Mesendoderm (in vitro differentiated cells): ENCODE measurements around the gene SYCP1.

ENCODE experiments used
- DNase-seq: peaks from one replicate; pipeline ENCODE4 v3.0.0; 2013
- H2AK5ac ChIP-seq: 2 replicates; pipeline ENCODE4 v1.6.1; 2013; ENCODE audit warnings: low read length, inconsistent platforms
- H2BK120ac ChIP-seq: 2 replicates; pipeline ENCODE4 v1.6.1; 2013; ENCODE audit warnings: low read depth, mild to moderate bottlenecking, low read length, moderate library complexity, mixed read lengths
- H2BK15ac ChIP-seq: replicated peaks from 2 replicates; pipeline ENCODE4 v1.6.1; 2013; ENCODE audit warnings: low read depth, mild to moderate bottlenecking, moderate library complexity
- H2BK5ac ChIP-seq: 2 replicates; pipeline ENCODE4 v1.6.1; 2013; ENCODE audit warnings: low read length, inconsistent platforms
- H3K18ac ChIP-seq: 2 replicates; pipeline ENCODE4 v1.6.1; 2013; ENCODE audit warnings: mild to moderate bottlenecking, low read length, mixed read lengths
- H3K23ac ChIP-seq: one replicate; pipeline ENCODE4 v1.6.1; 2013; ENCODE audit warnings: low read length
- H3K27ac ChIP-seq: 2 replicates; pipeline ENCODE4 v1.5.1; 2013; ENCODE audit warnings: low read depth, mild to moderate bottlenecking, inconsistent platforms, low read length, moderate library complexity
- H3K27me3 ChIP-seq: 2 replicates; pipeline ENCODE4 v1.6.1; 2013; ENCODE audit warnings: low read length, control low read depth, mild to moderate bottlenecking, inconsistent platforms; ENCODE audit not compliant: insufficient read depth, poor library complexity
- H3K36me3 ChIP-seq: 2 replicates; pipeline ENCODE4 v1.6.1; 2013; ENCODE audit warnings: low read length, inconsistent platforms; ENCODE audit not compliant: control insufficient read depth, insufficient read depth
- H3K4ac ChIP-seq: one replicate; pipeline ENCODE4 v1.6.1; 2013; ENCODE audit warnings: low read depth, mild to moderate bottlenecking, low read length, moderate library complexity
- H3K4me1 ChIP-seq: 2 replicates; pipeline ENCODE4 v1.6.1; 2013; ENCODE audit warnings: low read depth, low read length, inconsistent platforms; ENCODE audit not compliant: control insufficient read depth
- H3K4me2 ChIP-seq: 2 replicates; pipeline ENCODE4 v1.6.1; 2013; ENCODE audit warnings: low read length
- H3K4me3 ChIP-seq: 2 replicates; pipeline ENCODE4 v1.5.1; 2013; ENCODE audit warnings: mild to moderate bottlenecking, low read length
- H3K56ac ChIP-seq: one replicate; pipeline ENCODE4 v1.6.1; 2013; ENCODE audit warnings: low read length
- H3K79me1 ChIP-seq: 2 replicates; pipeline ENCODE4 v1.6.1; 2013; ENCODE audit warnings: low read length, inconsistent platforms
- H3K79me2 ChIP-seq: 2 replicates; pipeline ENCODE4 v1.6.1; 2013; ENCODE audit warnings: mild to moderate bottlenecking, low read length; ENCODE audit not compliant: control insufficient read depth, insufficient read depth
- H3K9ac ChIP-seq: 2 replicates; pipeline ENCODE4 v1.6.1; 2013; ENCODE audit warnings: low read length, inconsistent platforms
- H4K5ac ChIP-seq: one replicate; pipeline ENCODE4 v1.6.1; 2013; ENCODE audit warnings: low read length
- H4K8ac ChIP-seq: one replicate; pipeline ENCODE4 v1.6.1; 2013; ENCODE audit warnings: low read depth, mild to moderate bottlenecking, control low read depth, low read length, moderate library complexity
- WGBS: extraction: QIAGEN DNeasy Blood & Tissue Kit; methylation state at CpG from one replicate; pipeline ENCODE4 v1.1.7; 2013; ENCODE audit warnings: low lambda C conversion rate, missing lambda C conversion rate; ENCODE audit not compliant: insufficient coverage; ENCODE audit errors: extremely low coverage; 5-methylcytosine and 5-hydroxymethylcytosine counted together

SYCP1 gene

GRCh38 chr1:114926607-114927006, 71.9 kb downstream of the SYCP1 start:
- no peak overlapping the region for H2AK5ac ChIP-seq
- no peak overlapping the region for H3K4me3 ChIP-seq
- no peak overlapping the region for H3K4me2 ChIP-seq
- no peak overlapping the region for H2BK120ac ChIP-seq
- no peak overlapping the region for H4K8ac ChIP-seq
- no peak overlapping the region for H3K56ac ChIP-seq
- H2BK5ac ChIP-seq = no peak overlapping the region
- H3K18ac ChIP-seq = no peak overlapping the region
- DNase-seq = no peak
- no peak overlapping the region for H3K9ac ChIP-seq
- H3K23ac ChIP-seq = no peak overlapping the region
- H3K36me3 ChIP-seq = no peaks in the 10 kb centered on the region
- no peaks in the 10 kb centered on the region for H3K4me1 ChIP-seq
- no peaks in the 10 kb centered on the region for H3K79me2 ChIP-seq
- H3K27me3 ChIP-seq = no peaks in the 10 kb centered on the region
- no peak overlapping the region for H3K27ac ChIP-seq
- no peak overlapping the region for H4K5ac ChIP-seq
- no peak overlapping the region for H3K4ac ChIP-seq
- no peak overlapping the region for H2BK15ac ChIP-seq
- H3K79me1 ChIP-seq = no peaks in the 10 kb centered on the region

- H3K4me3 ChIP-seq = no peak overlapping the region
- no peak overlapping the region for H3K18ac ChIP-seq
- no peak overlapping the region for H3K9ac ChIP-seq
- no peak overlapping the region for H3K27ac ChIP-seq
- WGBS = no CpG with 5 or more reads among the region's 1 CpG
- no peak overlapping the region for H3K23ac ChIP-seq
- H2BK120ac ChIP-seq = no peak overlapping the region
- no peak overlapping the region for H4K5ac ChIP-seq
- no peak overlapping the region for H2BK5ac ChIP-seq
- DNase-seq = no peak
- no peaks in the 10 kb centered on the region for H3K4me1 ChIP-seq
- H3K27me3 ChIP-seq = no peaks in the 10 kb centered on the region
- no peak overlapping the region for H3K4me2 ChIP-seq
- no peak overlapping the region for H4K8ac ChIP-seq
- no peaks in the 10 kb centered on the region for H3K36me3 ChIP-seq
- H2BK15ac ChIP-seq = no peak overlapping the region
- H3K56ac ChIP-seq = no peak overlapping the region
- H2AK5ac ChIP-seq = no peak overlapping the region
- H3K4ac ChIP-seq = no peak overlapping the region
- H3K79me1 ChIP-seq = no peaks in the 10 kb centered on the region
- no peaks in the 10 kb centered on the region for H3K79me2 ChIP-seq
Measured at GRCh38 chr1:114927401-114927800, 72.7 kb downstream of the SYCP1 start.

- no peak overlapping the region for H2BK15ac ChIP-seq
- H3K36me3 ChIP-seq = no peaks in the 10 kb centered on the region
- H4K8ac ChIP-seq = no peak overlapping the region
- no peak overlapping the region for H3K18ac ChIP-seq
- no peak overlapping the region for H2BK120ac ChIP-seq
- H2AK5ac ChIP-seq = no peak overlapping the region
- no peak overlapping the region for H3K4ac ChIP-seq
- no peak overlapping the region for H3K23ac ChIP-seq
- no peaks in the 10 kb centered on the region for H3K4me1 ChIP-seq
- H3K27me3 ChIP-seq = no peaks in the 10 kb centered on the region
- H3K79me2 ChIP-seq = no peaks in the 10 kb centered on the region
- no peak overlapping the region for H4K5ac ChIP-seq
- no peak overlapping the region for H3K9ac ChIP-seq
- DNase-seq = peak; percentile 86
- H3K27ac ChIP-seq = no peak overlapping the region
- no peak overlapping the region for H3K4me3 ChIP-seq
- H3K56ac ChIP-seq = no peak overlapping the region
- H3K4me2 ChIP-seq = no peak overlapping the region
- no peak overlapping the region for H2BK5ac ChIP-seq
- WGBS = no CpG with 5 or more reads among the region's 1 CpG
- H3K79me1 ChIP-seq = no peaks in the 10 kb centered on the region
Measured at GRCh38 chr1:114956570-114956969, 101.9 kb downstream of the SYCP1 start.

GRCh38 chr1:114959423-114959822, 104.8 kb downstream of the SYCP1 start:
- Histone ChIP-seq H2BK120ac (no peak overlapping the region), H3K4me3 (no peak overlapping the region), H2AK5ac (no peak overlapping the region), H4K5ac (no peak overlapping the region), H3K56ac (no peak overlapping the region), H2BK15ac (no peak overlapping the region), H3K4me2 (no peak overlapping the region), H4K8ac (no peak overlapping the region), H3K79me1 (no peaks in the 10 kb centered on the region), H3K18ac (no peak overlapping the region), H3K36me3 (no peaks in the 10 kb centered on the region), H3K4me1 (no peaks in the 10 kb centered on the region), H3K23ac (no peak overlapping the region), H3K9ac (no peak overlapping the region), H2BK5ac (no peak overlapping the region), H3K27ac (no peak overlapping the region), H3K79me2 (no peaks in the 10 kb centered on the region), H3K4ac (no peak overlapping the region), H3K27me3 (no peaks in the 10 kb centered on the region)
- DNase-seq = no peak

- Histone ChIP-seq H2AK5ac (no peak overlapping the region), H3K4me3 (no peak overlapping the region), H3K36me3 (no peaks in the 10 kb centered on the region), H3K79me2 (no peaks in the 10 kb centered on the region), H3K23ac (no peak overlapping the region), H2BK120ac (no peak overlapping the region), H3K27ac (no peak overlapping the region), H3K18ac (no peak overlapping the region), H2BK5ac (no peak overlapping the region), H2BK15ac (no peak overlapping the region), H3K4me2 (no peak overlapping the region), H4K8ac (no peak overlapping the region), H3K79me1 (no peaks in the 10 kb centered on the region), H3K4me1 (no peaks in the 10 kb centered on the region), H3K4ac (no peak overlapping the region), H3K27me3 (no peaks in the 10 kb centered on the region), H3K56ac (no peak overlapping the region), H4K5ac (no peak overlapping the region), H3K9ac (no peak overlapping the region)
- WGBS = no CpG with 5 or more reads among the region's 1 CpG
- no peak for DNase-seq
Measured at GRCh38 chr1:114976891-114977290, 122.2 kb downstream of the SYCP1 start.

GRCh38 chr1:114979278-114979891, 124.7 kb downstream of the SYCP1 start:
- no peak overlapping the region for H3K23ac ChIP-seq
- no peaks in the 10 kb centered on the region for H3K79me1 ChIP-seq
- WGBS = no CpG with 5 or more reads among the region's 4 CpGs
- H3K4me3 ChIP-seq = no peak overlapping the region
- no peaks in the 10 kb centered on the region for H3K4me1 ChIP-seq
- peak; percentile 58 for DNase-seq
- no peaks in the 10 kb centered on the region for H3K79me2 ChIP-seq
- no peak overlapping the region for H3K27ac ChIP-seq
- no peak overlapping the region for H3K56ac ChIP-seq
- no peak overlapping the region for H3K4ac ChIP-seq
- H2BK120ac ChIP-seq = no peak overlapping the region
- H3K36me3 ChIP-seq = no peaks in the 10 kb centered on the region
- H2BK15ac ChIP-seq = no peak overlapping the region
- H4K8ac ChIP-seq = no peak overlapping the region
- H2AK5ac ChIP-seq = no peak overlapping the region
- no peak overlapping the region for H3K18ac ChIP-seq
- no peaks in the 10 kb centered on the region for H3K27me3 ChIP-seq
- no peak overlapping the region for H3K4me2 ChIP-seq
- no peak overlapping the region for H2BK5ac ChIP-seq
- no peak overlapping the region for H3K9ac ChIP-seq
- H4K5ac ChIP-seq = no peak overlapping the region
